IMR-90 (cell line): Measurements from ENCODE around the gene COL13A1. TPM values are rescaled to one million over a fixed set of nuclear protein-coding genes. Genes with fewer than 3 reads are reported as not detected.

Experiments used
- ATAC-seq: fragments of 200-7000 bp; cut with Tn5 transposase; 2 replicates; pipeline ENCODE4 v1.9.1; 2020; ENCODE audit warnings: low read depth, mild to moderate bottlenecking, moderate library complexity
- BruUV-seq: library from RNA; stranded (reverse); fragments of 400-500 nt; replicated peaks from 2 replicates; lab custom pipeline; 2021; lab: Mats Ljungman, UMichigan
- CTCF ChIA-PET: fragments of 300-600 bp; formaldehyde crosslinking; extraction: SDS; loops from one replicate; lab custom pipeline; 2021; ENCODE audit warnings: antibody characterized with exemption; lab: Yijun Ruan, JAX
- POLR2A ChIA-PET: fragments of 300-600 bp; sonication (Branson Sonifier 250); formaldehyde crosslinking; loops from one replicate; lab custom pipeline; 2022; ENCODE audit warnings: antibody characterized with exemption; ENCODE audit not compliant: unreplicated experiment; lab: Charles Lee
- DNase-seq: peaks from one replicate; pipeline ENCODE4 v3.0.0; 2013
- H2AFZ ChIP-seq: replicated peaks from 2 replicates; pipeline ENCODE3; 2013; ENCODE audit warnings: low read length, mild to moderate bottlenecking; ENCODE audit not compliant: poor library complexity
- H2AK5ac ChIP-seq: 2 replicates; pipeline ENCODE4 v1.6.1; 2013; ENCODE audit warnings: low read depth, low read length, inconsistent platforms
- H2AK9ac ChIP-seq: replicated peaks from 2 replicates; pipeline ENCODE3; 2013; ENCODE audit warnings: mild to moderate bottlenecking, low read depth, low read length, moderate library complexity; ENCODE audit not compliant: poor library complexity
- H2BK120ac ChIP-seq: 2 replicates; pipeline ENCODE4 v1.6.1; 2013; ENCODE audit warnings: low read depth, low read length, inconsistent platforms
- H2BK15ac ChIP-seq: 3 replicates; pipeline ENCODE4 v1.6.1; 2013; ENCODE audit warnings: low read depth, low read length, inconsistent platforms
- H2BK20ac ChIP-seq: 2 replicates; pipeline ENCODE4 v1.6.1; 2013; ENCODE audit warnings: low read depth, mild to moderate bottlenecking, inconsistent platforms, low read length, moderate library complexity
- H2BK5ac ChIP-seq: 2 replicates; pipeline ENCODE4 v1.6.1; 2013; ENCODE audit warnings: mild to moderate bottlenecking, low read depth, low read length, inconsistent platforms; ENCODE audit not compliant: poor library complexity, severe bottlenecking
- H3K14ac ChIP-seq: replicated peaks from 2 replicates; pipeline ENCODE4 v1.6.1; 2013; ENCODE audit warnings: low read depth, low read length, inconsistent platforms
- H3K18ac ChIP-seq: 2 replicates; pipeline ENCODE4 v1.6.1; 2013; ENCODE audit warnings: low read depth, low read length, control low read depth
- H3K23ac ChIP-seq: 2 replicates; pipeline ENCODE4 v1.6.1; 2013; ENCODE audit warnings: low read depth, low read length, inconsistent platforms
- H3K27ac ChIP-seq: 2 replicates; pipeline ENCODE4 v1.5.1; 2013; ENCODE audit warnings: mild to moderate bottlenecking, control low read depth, low read length; ENCODE audit not compliant: insufficient read depth
- H3K27me3 ChIP-seq: 2 replicates; pipeline ENCODE4 v1.6.1; 2013; ENCODE audit warnings: low read length; ENCODE audit not compliant: control insufficient read depth, insufficient read depth
- H3K36me3 ChIP-seq: 2 replicates; pipeline ENCODE4 v1.6.1; 2013; ENCODE audit warnings: low read length, mixed read lengths; ENCODE audit not compliant: control insufficient read depth, insufficient read depth
- H3K4ac ChIP-seq: 2 replicates; pipeline ENCODE4 v1.6.1; 2013; ENCODE audit warnings: low read depth, low read length, inconsistent platforms
- H3K4me1 ChIP-seq: 2 replicates; pipeline ENCODE4 v1.6.1; 2013; ENCODE audit warnings: low read length, mixed read lengths; ENCODE audit not compliant: control insufficient read depth, insufficient read depth
- H3K4me2 ChIP-seq: 2 replicates; pipeline ENCODE4 v1.6.1; 2013; ENCODE audit warnings: low read depth, mild to moderate bottlenecking, control low read depth, low read length, moderate library complexity
- H3K4me3 ChIP-seq: 2 replicates; pipeline ENCODE4 v1.5.1; 2013; ENCODE audit warnings: low read depth, mild to moderate bottlenecking, control low read depth, low read length, moderate library complexity; ENCODE audit not compliant: insufficient read depth
- H3K56ac ChIP-seq: 2 replicates; pipeline ENCODE4 v1.6.1; 2013; ENCODE audit warnings: low read length, inconsistent platforms; ENCODE audit not compliant: insufficient read depth; ENCODE audit errors: extremely low read depth
- H3K79me1 ChIP-seq, 2 experiments: 2 replicates each; pipeline ENCODE4 v1.6.1; 2013; ENCODE audit warnings: low read length in 2 of 2, inconsistent platforms in 1 of 2, low read depth in 1 of 2
- H3K9ac ChIP-seq: 2 replicates; pipeline ENCODE4 v1.6.1; 2013; ENCODE audit warnings: low read depth, low read length, control low read depth
- H3K9me1 ChIP-seq: 2 replicates; pipeline ENCODE4 v1.6.1; 2013; ENCODE audit warnings: low read length, inconsistent platforms; ENCODE audit not compliant: insufficient read depth
- H3K9me3 ChIP-seq: 2 replicates; pipeline ENCODE4 v1.6.1; 2013; ENCODE audit warnings: low read length; ENCODE audit not compliant: control insufficient read depth, insufficient read depth
- H4K20me1 ChIP-seq: 2 replicates; pipeline ENCODE4 v1.6.1; 2013; ENCODE audit warnings: low read length, inconsistent platforms; ENCODE audit not compliant: insufficient read depth
- H4K5ac ChIP-seq: 2 replicates; pipeline ENCODE4 v1.6.1; 2013; ENCODE audit warnings: mild to moderate bottlenecking, low read depth, low read length, control low read depth
- H4K8ac ChIP-seq, 2 experiments: 2 replicates each; pipeline ENCODE4 v1.6.1; 2013; ENCODE audit warnings: low read depth in 2 of 2, low read length in 2 of 2, control low read depth in 1 of 2, inconsistent platforms in 1 of 2
- H4K91ac ChIP-seq: 2 replicates; pipeline ENCODE4 v1.6.1; 2013; ENCODE audit warnings: low read depth, low read length, inconsistent platforms; ENCODE audit not compliant: insufficient read depth
- BHLHE40 ChIP-seq: fragments of 150-350 bp; IDR thresholded peaks from 2 replicates; pipeline ENCODE4 v1.6.1; 2016; ENCODE audit warnings: mild to moderate bottlenecking, low read depth, low read length
- CEBPB ChIP-seq: IDR thresholded peaks from 2 replicates; pipeline ENCODE4 v1.6.1; 2012; ENCODE audit warnings: low read depth, low read length, improper control_type of control experiment
- CHD1 ChIP-seq: IDR thresholded peaks from 2 replicates; pipeline ENCODE4 v1.6.1; 2012; ENCODE audit warnings: low read depth, low read length, improper control_type of control experiment
- CTCF ChIP-seq: conservative IDR thresholded peaks from 2 replicates; pipeline ENCODE4 v1.5.1; 2012; ENCODE audit warnings: mild to moderate bottlenecking, low read depth, low read length, improper control_type of control experiment
- ELK1 ChIP-seq: fragments of 150-350 bp; IDR thresholded peaks from 2 replicates; pipeline ENCODE4 v1.6.1; 2016; ENCODE audit warnings: low read depth, mild to moderate bottlenecking, low read length, moderate library complexity, borderline replicate concordance
- FOS ChIP-seq: fragments of 150-350 bp; IDR thresholded peaks from 2 replicates; pipeline ENCODE4 v1.6.1; 2016; ENCODE audit warnings: low read depth, low read length
- MAFK ChIP-seq: IDR thresholded peaks from 2 replicates; pipeline ENCODE4 v1.6.1; 2012; ENCODE audit warnings: low read depth, low read length, improper control_type of control experiment
- MAZ ChIP-seq: IDR thresholded peaks from 2 replicates; pipeline ENCODE4 v1.6.1; 2012; ENCODE audit warnings: low read depth, mild to moderate bottlenecking, low read length, improper control_type of control experiment, moderate library complexity, borderline replicate concordance
- MXI1 ChIP-seq: IDR thresholded peaks from 2 replicates; pipeline ENCODE4 v1.6.1; 2012; ENCODE audit warnings: low read depth, mild to moderate bottlenecking, low read length, moderate library complexity, borderline replicate concordance
- NFE2L2 ChIP-seq: fragments of 150-350 bp; IDR thresholded peaks from 2 replicates; pipeline ENCODE4 v1.6.1; 2016; ENCODE audit warnings: low read depth, mild to moderate bottlenecking, low read length
- POLR2A ChIP-seq: IDR thresholded peaks from 2 replicates; pipeline ENCODE4 v1.6.1; 2012; ENCODE audit warnings: mild to moderate bottlenecking, low read depth, low read length
- RAD21 ChIP-seq: IDR thresholded peaks from 2 replicates; pipeline ENCODE4 v1.6.1; 2012; ENCODE audit warnings: low read length, improper control_type of control experiment
- RCOR1 ChIP-seq: IDR thresholded peaks from 2 replicates; pipeline ENCODE4 v1.6.1; 2012; ENCODE audit warnings: mild to moderate bottlenecking, low read length, improper control_type of control experiment; ENCODE audit not compliant: insufficient replicate concordance
- RFX5 ChIP-seq: IDR thresholded peaks from 2 replicates; pipeline ENCODE4 v1.8.0; 2012; ENCODE audit warnings: low read depth, mild to moderate bottlenecking, low read length, moderate library complexity
- SMC3 ChIP-seq: fragments of 150-350 bp; IDR thresholded peaks from 2 replicates; pipeline ENCODE4 v1.6.1; 2016; ENCODE audit warnings: low read depth, mild to moderate bottlenecking, antibody characterized with exemption, low read length, moderate library complexity
- USF2 ChIP-seq: fragments of 150-350 bp; IDR thresholded peaks from 2 replicates; pipeline ENCODE4 v1.6.1; 2017; ENCODE audit warnings: mild to moderate bottlenecking, antibody characterized with exemption, low read length, low read depth
- WGBS, 2 experiments: methylation state at CpG; one replicate each; pipeline versions ENCODE4 v1.1.5 to v1.1.7; 2013; ENCODE audit warnings: missing lambda C conversion rate in 2 of 2; ENCODE audit not compliant: insufficient read length in 1 of 2; ENCODE audit errors: extremely low coverage in 2 of 2; 5-methylcytosine and 5-hydroxymethylcytosine counted together
- dilution Hi-C: fragments of 300-500 bp; cut with HindIII; formaldehyde crosslinking; loops from one replicate; pipeline ENCODE4 v1.14.3; 2018; ENCODE audit warnings: low sequenced_read_pairs; ENCODE audit not compliant: unreplicated experiment
- in situ Hi-C: fragments of 300-500 bp; cut with MboI; formaldehyde crosslinking; loops from 3 replicates; pipeline ENCODE4 v1.14.3; 2019; ENCODE audit warnings: low sequenced_read_pairs, inconsistent platforms, mixed read lengths
- intact Hi-C: fragments of 100-400 bp; cut with micrococcal nuclease; formaldehyde crosslinking; loops from 2 replicates; pipeline ENCODE4 v1.10.0; 2022
- polyA plus RNA-seq, 3 experiments: library from polyadenylated mRNA; depleted of rRNA; stranded (reverse); fragments of >200 nt; gene quantifications; 2 replicates each; pipeline ENCODE4 v1.2.3, GENCODE V29; 2012; ENCODE audit warnings: low replicate concordance in 1 of 3
- total RNA-seq: library from RNA; depleted of rRNA; stranded (reverse); fragments of >200 nt; gene quantifications from 2 replicates; pipeline ENCODE4 v1.2.3, GENCODE V29; 2012

COL13A1 gene
- total and polyA plus RNA-seq, 2 of the 4 experiments (the other 2 are of a cell fraction), result 12.2 to 31.3 TPM

DNA sequence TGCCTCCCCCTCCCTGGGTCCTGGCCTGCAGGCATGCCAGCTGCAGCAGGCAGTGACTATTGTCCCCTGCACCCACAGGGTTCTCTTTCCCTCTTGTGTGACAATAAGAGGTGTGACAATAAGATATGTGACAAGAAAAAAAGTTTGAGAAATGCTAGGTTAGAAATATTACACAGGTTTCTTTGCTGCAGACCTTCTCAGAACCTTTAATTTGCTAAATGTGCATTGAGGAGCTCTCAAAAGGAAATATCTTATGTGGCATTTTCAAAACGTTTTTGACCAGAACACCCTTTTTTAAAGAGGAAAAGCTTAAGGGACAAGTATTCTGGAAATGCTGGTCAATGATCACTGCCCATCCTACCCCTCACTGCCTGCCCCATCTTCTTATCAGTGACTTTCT lies 117.5 kb downstream of the COL13A1 start:
- Histone ChIP-seq H2AK5ac (no peak overlapping the region), H3K4me3 (no peak overlapping the region), H4K91ac (no peak overlapping the region), H3K27ac (no peak overlapping the region), H4K8ac (no peak overlapping the region), H2BK15ac (no peak overlapping the region), H3K4me2 (no peak overlapping the region), H3K4me1 (no peaks in the 10 kb centered on the region), H4K20me1 (no peaks in the 10 kb centered on the region), H3K56ac (no peak overlapping the region), H3K4ac (no peak overlapping the region), H3K79me1 (no peaks in the 10 kb centered on the region), H3K36me3 (peaks cover 2% of the 10 kb centered on the region), H3K14ac (no peak overlapping the region), H2BK120ac (no peak overlapping the region), H3K27me3 (no peaks in the 10 kb centered on the region), H4K5ac (no peak overlapping the region), H3K9me3 (no peaks in the 10 kb centered on the region), H2BK5ac (no peak overlapping the region), H3K23ac (no peak overlapping the region), H2BK20ac (no peak overlapping the region), H3K9me1 (no peaks in the 10 kb centered on the region), H2AK9ac (no peak overlapping the region), H3K9ac (no peak overlapping the region), H2AFZ (no peak overlapping the region), H3K18ac (no peak overlapping the region)
- intact Hi-C loops, result loop anchor here (10.0 kb wide), 1 partner anchor 404 kb away; no protein-coding TSS in a partner anchor
- no CpG with 5 or more reads among the region's 1 CpG for WGBS, 2 experiments
- TF ChIP-seq RAD21, result no peak
- no peak for TF ChIP-seq CHD1
- TF ChIP-seq MAFK, result no peak
- TF ChIP-seq USF2, result no peak
- no peak for TF ChIP-seq MXI1
- TF ChIP-seq NFE2L2, result no peak
- TF ChIP-seq CEBPB, result no peak
- TF ChIP-seq ELK1, result no peak
- TF ChIP-seq RCOR1, result no peak
- TF ChIP-seq FOS, result no peak
- TF ChIP-seq SMC3, result no peak
- no peak for TF ChIP-seq CTCF
- TF ChIP-seq MAZ, result no peak
- TF ChIP-seq RFX5, result no peak
- TF ChIP-seq POLR2A, result no peak
- no peak for TF ChIP-seq BHLHE40
- ATAC-seq, result no peak
- POLR2A ChIA-PET, result no interaction called here
- in situ Hi-C loops, result loop anchor here (25.0 kb wide), 1 partner anchor 407 kb away; no protein-coding TSS in a partner anchor
- dilution Hi-C loops, result no loop called here
- DNase-seq, result no peak
- BruUV-seq, result no TSS peak
- CTCF ChIA-PET, result interaction anchor here (0.7 to 1.5 kb wide), 2 partner anchors 15 to 274 kb away, joined by 3 to 4 read pairs; no protein-coding TSS in a partner anchor
